ENCODE measurements around the gene ABCA8.

ABCA8 gene

DNA sequence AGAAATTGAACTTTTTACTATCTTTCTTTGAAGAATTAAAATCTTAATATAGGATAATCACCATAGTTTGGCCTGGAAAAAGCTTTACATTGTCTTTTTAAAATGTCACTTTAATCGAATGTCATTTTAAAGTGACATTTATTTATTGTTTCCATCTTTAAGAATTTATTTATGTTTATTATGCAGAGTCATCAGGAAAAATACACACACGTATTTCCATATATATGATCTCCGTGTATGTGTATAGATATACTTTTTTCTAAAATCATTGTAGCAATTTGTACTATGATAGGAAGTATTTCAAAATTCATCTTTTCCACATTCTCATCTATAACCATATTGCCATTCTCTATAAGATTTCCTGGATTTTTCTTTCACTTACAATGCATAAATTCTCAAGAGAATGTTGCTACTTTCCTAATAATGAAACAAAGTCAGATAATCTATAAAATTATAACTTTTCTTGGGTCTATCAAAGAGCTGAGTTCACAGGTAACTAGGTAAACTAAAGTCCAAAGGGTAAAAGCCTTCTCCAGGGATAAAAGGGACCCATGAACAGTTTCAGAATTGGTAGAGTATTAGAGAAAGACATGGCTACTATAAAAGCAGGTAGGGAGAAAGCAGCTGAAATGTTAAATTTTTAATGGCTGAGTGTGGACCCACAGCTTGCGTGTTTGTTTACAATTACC lies 11.9 kb downstream of the ABCA8 start:
- no peak for DNase-seq

DNA sequence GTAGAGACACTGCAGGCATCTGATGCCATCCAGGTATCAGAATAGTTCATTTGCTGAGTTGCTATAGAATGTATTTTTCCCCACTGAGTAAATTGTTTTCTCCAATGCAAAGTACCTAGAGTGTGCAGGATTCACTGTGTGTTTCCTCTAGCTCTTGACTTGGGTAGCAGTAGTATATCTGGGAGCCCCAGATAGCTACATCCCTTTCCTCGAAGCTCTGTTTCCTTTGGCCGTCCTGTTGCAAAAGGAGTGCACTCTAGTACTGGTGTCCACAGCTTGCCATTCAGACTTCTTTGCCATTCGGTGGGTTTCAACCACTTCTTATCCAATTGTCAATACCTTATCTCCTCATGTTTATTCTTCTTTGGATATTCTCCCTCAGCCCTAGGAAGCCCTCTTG lies 12.8 kb downstream of the ABCA8 start:
- no peak for DNase-seq

DNA sequence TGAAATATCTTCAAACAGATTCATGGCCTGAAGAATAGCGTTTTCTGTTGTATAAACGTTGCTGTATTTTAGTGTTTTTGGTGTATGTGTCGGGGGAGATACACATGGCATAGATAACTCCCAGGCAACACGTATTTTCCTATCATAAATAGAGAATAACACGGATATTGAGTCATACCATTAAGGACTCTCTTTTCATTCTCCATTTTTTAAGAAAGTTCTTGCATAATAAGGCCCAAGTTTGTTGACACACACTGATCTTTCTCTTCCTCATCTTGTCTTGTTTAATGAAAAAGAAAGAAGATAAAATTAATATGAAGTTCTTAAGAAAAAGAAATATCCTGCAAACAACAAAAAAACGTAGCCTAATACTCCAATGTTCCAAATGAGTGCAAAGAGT lies 13.4 kb downstream of the ABCA8 start:
- DNase-seq = no peak

DNA sequence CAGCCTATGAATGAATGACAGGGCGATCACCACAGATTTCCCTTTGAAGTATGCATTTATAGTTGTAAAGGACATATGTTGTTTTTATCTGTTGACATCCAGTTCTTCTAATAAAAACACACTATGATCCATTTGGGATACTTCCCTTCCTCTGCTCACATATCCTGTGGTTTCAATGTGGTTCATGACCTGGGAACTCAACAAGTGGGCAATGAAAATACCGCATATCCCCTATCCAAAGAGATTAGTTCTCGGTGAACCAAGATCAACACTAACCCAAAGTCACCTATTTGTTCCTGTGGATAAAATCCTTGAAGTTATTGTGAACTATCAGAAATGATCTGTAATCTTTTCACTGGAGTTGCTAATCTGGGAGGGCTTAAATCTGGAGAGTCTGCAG lies 16.0 kb downstream of the ABCA8 start:
- no peak for DNase-seq

DNA sequence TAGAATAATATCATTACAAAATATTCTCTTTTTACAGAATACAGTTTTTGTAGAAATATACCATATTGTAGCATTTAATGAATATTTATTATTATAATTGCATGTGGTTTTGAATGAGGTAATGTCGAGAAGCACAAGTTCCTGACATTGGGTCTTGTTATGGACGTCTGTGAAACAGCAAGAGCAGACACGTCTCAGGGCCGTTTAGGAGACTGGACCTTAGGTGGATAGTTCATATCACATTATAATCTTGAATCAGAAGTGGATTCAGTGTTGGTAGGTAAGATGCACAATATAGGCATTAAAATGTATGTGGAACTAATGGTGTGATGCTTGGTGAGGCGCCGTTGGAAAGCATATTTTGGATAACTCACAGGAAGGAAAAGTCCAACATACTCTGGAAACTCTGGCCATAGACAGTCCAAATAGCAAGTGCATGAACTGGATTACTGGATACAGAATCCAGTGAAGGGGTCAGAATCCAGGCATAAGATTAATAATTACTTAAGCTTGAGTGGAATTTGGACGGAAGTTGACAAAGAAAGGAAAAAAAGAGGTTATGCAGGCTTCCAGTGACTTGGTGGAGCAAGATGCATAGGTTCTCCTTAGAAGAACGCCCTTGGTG lies 17.2 kb downstream of the ABCA8 start:
- DNase-seq = no peak

DNA sequence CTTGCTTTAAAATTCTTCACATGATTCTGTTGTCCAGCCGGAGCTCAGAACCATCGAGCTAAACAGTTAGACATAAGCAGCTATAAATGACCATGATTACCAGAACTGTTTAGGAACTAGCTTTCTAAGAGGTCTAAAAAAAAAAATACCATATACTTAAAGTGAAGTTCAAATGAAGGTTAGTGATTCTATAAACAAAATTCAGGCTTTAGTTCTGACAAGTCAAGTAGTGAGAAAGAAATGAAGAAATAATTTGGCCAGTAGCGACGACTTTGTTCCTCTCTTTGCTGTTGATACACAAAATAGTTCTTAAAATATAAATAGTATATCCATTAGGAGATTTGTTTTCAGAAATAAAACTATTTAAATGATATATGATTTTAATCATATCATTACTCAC lies 27.7 kb downstream of the ABCA8 start:
- DNase-seq = no peak

DNA sequence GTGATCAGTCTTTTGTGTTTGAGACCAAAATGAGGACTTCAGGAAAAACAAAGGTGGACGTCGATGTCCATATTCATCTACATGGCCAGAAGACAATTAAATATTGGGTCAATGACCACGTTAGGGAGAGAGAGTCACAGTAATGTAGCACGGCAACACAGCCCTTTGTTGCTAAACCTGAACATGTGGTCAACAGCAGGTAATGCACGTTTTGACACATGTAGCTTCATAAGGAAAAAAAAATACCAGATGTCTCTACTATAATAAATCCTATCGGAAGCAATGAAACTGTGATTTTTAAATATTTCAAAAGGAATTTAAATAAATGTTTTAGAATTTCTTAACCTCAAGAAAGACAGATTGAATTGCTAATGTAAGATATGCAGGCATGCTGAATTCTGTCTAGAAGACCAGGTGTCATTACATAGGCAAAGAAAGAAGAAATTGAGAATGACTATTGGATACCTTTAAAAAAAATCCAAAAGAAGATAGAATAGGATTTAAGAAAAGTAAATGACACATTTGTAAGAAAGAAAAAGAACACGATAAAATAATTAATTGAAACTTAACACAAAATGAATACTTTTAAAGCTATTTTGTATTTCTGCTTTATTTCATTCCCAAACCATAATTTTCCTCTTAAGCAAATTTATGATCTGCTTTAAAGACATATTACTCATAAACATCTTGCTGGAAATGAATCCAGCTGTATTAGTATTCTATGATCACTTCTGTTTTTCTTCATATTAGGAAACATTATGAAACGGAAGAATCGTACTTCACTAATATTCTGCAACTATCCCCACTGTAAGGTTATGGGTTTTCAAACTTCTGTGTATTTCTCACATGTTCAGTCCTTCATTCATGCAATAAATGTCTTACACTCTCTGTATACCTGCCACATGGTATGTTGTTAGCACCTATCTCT lies 30.1 kb downstream of the ABCA8 start:
- DNase-seq = no peak

DNA sequence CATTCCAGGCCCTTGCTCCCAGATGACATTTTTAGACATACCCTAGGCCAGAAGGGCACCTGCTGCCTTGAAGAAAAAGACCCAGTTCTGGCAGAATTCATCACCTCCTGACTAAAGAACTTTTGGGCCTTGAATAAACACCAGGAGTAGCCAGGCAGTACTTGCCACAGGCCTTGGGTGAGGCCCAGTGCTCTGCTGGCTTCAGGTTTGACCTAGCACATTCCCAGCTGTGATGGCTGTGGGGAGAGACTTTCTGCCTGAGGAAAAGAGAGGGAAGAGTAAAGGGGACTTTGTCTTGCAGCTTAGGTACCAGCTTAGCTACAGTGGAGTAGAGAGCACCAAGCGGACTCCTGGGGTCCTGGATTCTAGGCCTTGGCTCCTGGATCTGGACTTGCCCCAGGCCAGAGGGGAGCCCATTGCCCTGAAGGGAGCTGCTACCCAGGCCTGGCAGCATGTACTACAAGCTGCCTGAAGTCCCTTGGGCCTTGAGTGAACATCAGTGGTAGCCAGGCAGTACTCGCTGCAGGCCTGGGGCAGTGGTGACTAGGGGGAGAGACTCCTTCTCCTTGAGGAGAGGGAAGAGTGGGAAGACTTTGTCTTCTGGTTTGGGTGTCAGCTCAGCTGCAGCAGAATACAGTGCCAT lies 44.3 kb downstream of the ABCA8 start:
- no peak for DNase-seq

DNA sequence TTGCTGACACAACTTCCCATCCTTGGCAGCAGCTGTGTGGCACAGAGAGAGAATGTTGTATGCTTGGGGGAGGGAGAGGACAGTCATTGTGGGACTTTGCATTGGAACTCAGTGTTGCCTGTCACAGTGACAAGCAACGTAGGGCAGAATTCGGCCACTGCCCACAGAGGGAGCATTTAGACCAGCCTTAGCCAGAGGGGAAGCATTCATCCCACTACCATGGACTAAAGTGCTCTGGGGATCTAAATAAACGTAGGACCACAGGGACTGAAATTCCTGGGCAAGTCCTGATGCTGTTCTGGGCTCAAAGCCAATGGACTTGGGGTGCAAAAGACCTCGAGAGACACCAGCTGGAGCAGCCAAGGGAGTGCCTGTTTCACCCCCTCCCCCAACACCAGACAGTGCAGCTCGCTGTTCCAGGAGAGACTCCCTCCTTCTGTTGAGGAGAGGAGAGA lies 44.9 kb downstream of the ABCA8 start:
- no peak for DNase-seq

DNA sequence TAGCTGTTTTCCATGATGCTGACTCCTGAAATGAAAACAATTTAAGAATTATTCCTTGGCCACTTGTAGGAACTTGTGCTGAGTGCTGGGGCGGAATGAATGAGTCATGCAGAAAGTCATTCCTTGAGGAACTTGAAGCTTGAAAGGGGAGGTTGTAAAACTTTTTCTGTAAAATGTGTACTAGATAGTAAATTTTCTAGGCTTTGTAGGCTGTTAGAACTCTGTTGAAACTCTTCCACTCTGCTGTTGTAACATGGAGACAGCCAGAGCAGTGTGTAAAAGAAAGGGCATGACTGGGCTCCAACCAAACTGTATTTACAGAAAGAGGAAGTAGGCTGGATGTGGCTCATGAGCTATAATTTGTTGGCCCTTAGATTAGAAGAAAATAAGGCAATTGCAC lies 46.1 kb downstream of the ABCA8 start:
- no peak for DNase-seq

DNA sequence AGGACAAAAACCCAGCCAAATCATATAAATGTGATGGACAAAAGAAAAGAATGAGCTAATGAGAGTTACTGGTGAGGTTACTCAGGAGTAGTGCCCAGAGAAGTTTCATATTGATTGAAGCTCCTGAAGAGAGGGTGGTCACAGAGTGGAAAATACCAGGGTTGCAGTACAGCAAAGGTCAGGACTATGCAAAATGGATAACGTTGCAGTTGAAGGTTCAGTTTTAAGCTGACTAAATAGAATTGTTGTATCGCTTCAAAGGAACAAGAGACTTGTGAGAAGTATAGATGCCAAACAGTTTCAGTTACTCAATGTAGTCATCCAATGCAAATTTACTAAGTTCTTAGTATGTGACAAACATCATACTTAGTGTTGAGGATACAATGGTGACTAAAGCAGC lies 47.1 kb downstream of the ABCA8 start:
- no peak for DNase-seq

DNA sequence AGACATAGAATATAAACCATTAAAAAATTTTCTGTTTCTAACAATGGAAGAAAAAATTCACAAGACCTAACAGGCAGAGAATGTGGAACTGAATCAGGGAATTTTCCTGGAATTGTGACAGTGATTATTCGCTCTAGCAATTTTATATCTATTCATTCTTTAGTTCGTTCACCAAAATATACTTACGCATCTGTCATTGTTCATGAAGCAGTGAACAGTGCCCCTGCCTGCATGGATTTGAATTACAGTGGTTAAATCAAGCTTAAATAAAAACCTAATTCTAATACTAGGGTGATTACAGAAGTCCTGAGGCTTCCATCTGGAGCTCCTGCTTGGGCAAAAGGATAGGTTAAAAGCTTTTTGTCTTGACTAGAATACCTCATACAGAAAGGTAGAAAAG lies 48.6 kb downstream of the ABCA8 start:
- DNase-seq = no peak

DNA sequence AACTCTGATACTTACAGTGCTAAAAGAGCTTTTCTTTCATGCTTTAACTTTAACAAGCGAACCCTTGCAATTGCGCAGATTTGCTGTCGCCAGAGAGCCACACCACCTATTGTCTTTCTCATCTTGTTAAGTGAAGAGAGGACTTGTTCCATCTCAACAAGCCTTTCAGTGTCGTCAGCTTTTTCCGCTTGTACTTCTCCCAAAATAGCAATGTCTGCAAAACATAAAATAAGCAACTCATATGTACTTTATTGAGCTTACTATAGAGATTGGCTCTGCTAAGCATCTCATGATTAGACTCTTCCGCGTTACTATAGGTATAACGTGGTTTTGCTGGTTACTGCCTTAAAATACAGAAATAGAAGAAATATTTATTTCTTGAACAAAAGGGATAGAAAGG lies 51.9 kb downstream of the ABCA8 start:
- DNase-seq = no peak

DNA sequence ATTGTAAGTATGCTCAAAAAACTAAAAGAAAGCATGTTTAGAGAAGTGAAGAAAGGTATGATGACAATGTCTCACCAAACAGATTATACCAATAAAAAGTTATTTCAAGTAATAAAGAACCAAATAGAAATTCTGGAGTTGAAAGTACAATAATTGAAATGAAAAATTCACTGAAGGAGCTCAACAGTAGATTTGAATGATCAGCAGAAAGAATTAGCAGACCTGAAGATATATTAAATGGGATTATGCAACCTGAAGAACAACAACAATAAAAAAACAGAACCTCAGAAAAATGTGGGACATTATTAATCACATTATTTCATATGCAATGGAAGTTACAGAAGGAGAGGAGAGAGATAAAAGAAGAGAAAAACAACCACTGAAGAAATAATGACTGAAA lies 57.6 kb downstream of the ABCA8 start:
- no peak for DNase-seq

DNA sequence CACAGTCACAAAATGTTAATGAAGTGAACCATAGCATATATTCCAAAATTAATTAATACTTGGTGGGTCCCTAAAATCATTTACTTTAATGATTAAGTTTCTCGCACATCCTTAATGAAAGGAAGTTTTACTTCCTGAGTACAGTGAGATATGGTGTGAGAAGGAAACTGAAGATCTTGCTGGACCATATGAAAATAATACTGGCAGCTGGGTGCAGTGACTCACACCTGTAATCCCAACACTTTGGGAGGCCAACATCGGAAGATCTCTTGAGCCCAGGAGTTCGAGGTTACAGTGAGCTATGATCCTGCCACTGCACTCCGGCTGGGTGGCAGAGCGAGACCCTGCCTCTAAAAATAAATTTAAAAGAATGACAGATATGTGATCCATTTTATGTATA lies 62.5 kb downstream of the ABCA8 start:
- DNase-seq = no peak

DNA sequence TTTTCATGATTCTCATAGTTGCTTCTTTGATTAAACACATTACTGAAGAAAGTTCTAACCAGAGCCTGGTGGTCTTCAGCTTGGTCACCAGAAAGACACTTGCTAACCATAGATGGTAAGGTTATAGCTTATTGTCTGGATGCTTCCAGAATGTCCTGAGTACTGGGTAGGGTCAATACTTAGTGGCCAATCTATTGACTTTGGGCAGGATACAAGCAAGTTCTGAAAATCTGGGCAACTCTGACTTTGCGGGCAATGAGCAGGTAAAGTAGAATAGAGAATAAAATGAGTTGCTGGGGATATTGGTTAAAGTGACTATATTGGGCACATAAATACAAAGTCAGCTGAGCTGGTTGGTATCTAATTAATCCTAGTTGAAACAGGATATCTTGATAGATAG lies 63.0 kb downstream of the ABCA8 start:
- no peak for DNase-seq

DNA sequence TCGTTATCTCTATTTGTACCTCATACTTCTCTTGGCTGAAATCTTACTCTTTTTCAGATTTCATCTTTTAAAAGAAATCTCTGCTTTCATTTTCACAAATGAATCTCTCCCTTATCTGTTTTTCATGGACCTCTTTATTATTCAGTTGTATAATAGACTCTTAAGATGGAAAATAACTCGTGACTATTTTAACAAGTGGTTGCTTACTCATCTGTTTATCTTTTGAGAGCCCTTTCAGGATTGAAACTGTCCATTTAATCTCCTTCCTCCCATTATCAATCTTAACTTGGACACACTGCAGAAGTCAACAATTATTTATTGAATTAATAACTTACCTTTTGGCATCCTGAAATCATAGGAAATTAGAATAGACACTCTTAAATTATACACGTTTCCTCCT lies 68.8 kb downstream of the ABCA8 start:
- no peak for DNase-seq

DNA sequence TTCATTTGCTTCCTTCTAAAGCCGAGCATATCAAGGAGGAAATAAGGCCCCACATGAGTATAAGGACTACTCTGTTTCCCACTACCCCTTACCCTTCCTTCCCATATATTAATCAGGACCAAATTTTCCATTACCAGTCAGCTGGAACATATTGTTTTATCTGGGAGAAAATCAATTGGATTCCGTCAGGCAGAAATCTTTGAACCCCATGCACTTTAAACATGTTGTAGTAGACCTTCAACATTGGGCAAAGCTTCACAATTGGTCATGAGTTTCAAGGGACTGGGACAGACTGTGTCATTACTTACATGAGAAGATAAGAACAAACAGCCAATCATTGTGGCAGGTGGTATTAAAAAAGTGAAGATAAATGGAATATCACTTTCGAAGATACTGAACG lies 70.3 kb downstream of the ABCA8 start:
- DNase-seq = no peak

DNA sequence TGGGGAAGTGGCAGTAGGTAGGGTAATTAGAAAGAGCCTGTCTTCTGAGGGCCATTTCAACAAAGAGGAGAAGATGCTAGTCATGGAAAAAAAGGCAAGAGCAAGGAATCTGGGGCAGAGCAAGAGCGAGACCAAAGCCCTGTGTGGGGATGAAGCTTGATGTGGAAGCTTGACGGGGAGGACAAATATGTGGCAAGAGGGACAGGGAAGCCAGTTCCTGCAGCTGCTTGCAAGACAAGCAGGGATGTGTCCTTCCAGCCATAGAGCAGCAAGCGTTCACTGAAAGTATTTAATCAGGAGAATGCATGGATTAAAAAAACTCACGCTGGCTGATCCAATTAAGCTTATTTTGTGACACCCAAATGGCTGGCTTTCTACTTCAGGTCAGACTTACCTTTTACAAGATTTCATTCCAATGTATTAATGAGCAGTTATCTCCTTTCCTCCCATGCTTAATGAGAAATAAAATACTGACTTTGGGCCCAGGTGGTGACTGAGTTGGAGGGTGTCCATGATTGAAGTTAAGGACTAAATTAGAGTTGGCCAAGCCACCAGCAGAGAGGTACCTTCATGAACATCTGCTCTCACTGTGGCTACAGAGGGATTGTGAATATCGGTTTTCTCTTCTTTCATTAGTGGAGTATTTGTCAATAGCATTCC lies 76.8 kb downstream of the ABCA8 start:
- no peak for DNase-seq

DNA sequence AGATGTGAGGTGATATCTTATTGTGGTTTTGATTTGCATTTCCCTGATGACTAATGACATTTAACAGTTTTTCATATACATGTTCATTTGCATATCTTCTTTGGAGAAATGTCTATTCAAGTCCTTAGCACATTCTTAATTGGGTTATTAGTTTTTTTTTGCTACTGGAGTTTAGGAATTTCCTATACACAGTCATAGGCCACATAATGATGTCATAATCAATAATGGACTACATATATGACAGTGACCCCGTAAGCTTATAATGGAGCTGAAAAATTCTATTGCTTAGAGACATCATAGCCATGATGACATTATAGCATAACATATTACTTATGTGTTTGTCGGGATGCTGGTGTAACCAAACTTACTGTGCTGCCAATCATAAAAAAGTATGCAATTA lies 83.7 kb downstream of the ABCA8 start:
- no peak for DNase-seq

DNA sequence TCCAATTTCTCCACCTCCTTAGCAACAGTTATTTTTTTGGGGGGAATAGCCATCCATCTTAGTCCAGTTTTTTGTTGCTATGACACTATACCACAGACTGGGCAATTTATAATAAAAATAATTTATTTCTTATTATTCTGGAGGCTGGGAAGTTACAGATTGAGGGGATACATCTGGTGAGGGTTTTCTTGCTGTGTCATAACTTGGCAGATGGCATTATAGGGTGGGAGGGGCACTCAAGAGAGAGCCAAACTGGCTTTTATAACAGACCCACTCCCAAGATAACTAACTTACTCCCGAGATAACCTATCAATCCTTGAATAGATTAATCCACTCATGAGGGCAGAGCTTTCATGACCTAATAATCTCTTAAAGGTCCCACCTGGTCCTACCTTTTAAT lies 84.2 kb downstream of the ABCA8 start:
- DNase-seq = no peak

DNA sequence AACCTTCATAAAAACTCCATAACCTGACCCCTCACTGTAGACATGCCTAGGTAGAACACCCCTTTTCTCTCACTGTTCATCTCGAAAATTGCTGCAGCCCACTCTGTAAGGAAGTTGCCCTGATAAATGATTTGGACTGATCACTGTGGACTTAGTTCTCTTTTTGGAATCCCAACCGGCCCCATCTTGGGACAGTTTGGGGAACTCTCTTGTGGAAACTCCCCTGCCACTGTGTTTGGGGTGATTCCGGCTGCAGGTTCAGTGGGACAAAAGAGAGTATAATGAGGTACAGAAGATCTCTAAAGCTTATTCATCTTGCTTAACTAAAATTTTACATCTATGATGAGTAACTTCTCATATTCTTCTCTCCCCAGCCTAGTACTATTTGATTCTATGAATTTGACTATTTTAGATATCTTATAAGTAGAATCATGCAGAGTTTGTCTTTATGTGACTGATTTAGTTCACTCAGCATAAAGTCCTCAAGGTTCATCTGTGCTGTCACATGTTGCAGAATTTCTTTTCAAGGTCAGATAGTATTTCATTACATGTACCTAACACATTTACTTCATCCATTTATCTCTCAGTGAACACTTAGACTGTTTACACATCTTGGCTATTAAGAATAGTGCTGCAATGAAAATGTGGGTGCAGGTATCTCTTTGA lies 84.9 kb downstream of the ABCA8 start:
- DNase-seq = no peak

All from CD4-positive, alpha-beta T cell treated with Interleukin-21 for 1 hour (primary cell).